Epithelial cell of esophagus (primary cell): ENCODE data around the gene TSC22D1.

Experiments
- DNase-seq: peaks from one replicate; pipeline ENCODE4 v3.0.0; 2010; ENCODE audit warnings: low read depth
- H3K4me3 ChIP-seq: 2 replicates; pipeline ENCODE4 v1.5.1; 2011; ENCODE audit warnings: mild to moderate bottlenecking, low read length, control low read depth
- TF ChIP-seq, protein P1 (sequence below): IDR thresholded peaks from 2 replicates; pipeline ENCODE4 v1.5.1; 2011; ENCODE audit warnings: low read depth, mild to moderate bottlenecking, low read length, control low read depth, inconsistent platforms; ENCODE audit not compliant: insufficient read depth; ENCODE audit errors: missing control alignments

TSC22D1 gene

DNA sequence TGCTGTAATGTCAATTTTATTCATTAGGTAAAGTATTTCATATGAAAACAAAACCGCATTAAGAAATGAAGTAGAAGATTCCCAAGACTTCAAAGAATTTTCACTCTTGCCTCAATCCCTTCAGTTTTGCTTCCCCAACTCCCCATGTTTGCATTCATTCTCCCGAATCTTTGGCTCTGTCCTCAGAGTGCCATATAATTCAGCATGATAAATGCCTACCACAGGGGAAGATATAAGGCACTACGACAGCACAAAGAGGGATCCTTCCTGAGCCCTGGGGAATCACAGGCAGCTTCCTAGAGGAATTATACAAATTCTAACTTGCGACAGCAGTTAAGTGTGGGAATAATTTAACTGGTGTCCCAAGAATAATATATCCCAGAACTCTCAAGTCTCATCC, 68.5 kb downstream of the TSC22D1 start:
- no peak overlapping the region for H3K4me3 ChIP-seq
- TF ChIP-seq, protein P1, sequence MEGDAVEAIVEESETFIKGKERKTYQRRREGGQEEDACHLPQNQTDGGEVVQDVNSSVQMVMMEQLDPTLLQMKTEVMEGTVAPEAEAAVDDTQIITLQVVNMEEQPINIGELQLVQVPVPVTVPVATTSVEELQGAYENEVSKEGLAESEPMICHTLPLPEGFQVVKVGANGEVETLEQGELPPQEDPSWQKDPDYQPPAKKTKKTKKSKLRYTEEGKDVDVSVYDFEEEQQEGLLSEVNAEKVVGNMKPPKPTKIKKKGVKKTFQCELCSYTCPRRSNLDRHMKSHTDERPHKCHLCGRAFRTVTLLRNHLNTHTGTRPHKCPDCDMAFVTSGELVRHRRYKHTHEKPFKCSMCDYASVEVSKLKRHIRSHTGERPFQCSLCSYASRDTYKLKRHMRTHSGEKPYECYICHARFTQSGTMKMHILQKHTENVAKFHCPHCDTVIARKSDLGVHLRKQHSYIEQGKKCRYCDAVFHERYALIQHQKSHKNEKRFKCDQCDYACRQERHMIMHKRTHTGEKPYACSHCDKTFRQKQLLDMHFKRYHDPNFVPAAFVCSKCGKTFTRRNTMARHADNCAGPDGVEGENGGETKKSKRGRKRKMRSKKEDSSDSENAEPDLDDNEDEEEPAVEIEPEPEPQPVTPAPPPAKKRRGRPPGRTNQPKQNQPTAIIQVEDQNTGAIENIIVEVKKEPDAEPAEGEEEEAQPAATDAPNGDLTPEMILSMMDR = no peak
- DNase-seq = no peak

DNA sequence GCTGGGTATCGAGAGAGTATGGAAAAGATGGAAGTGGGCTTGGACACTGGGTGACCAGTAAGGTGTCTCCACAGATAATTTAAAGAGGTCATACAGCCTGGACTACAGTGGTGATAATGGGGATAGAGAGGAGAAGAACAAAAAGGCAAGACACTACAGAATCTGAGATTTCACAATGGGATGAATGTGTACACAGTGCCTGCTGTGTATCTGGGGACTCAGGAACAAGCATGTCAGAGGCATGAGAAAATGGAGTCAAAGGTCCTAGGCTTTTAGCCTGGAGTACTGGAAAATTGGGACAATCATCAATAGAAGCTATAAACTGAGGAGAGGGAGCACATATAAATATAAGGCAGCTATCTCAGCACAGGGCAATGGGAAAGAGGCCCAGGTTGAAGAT, 69.4 kb downstream of the TSC22D1 start:
- no peak for DNase-seq
- TF ChIP-seq, protein P1 = no peak
- H3K4me3 ChIP-seq = no peak overlapping the region

DNA sequence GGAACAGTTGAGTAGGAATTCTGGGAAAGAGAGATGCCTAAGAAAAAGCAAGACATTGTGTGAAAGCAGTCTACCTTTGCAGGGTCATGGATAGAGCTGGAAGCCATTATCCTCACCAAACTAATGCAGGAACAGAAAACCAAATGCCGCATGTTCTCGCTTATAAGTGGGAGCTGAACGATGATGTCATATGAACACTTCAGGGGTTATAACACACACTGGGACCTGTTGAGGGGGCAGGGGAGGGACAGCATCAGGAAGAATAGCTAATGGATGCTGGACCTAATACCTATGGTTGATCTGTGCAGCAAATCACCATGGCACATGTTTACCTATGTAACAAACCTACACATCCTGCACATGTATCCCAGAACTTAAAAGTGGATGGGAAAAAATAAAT, 69.9 kb downstream of the TSC22D1 start:
- H3K4me3 ChIP-seq = no peak overlapping the region
- no peak for DNase-seq
- TF ChIP-seq, protein P1 = no peak

DNA sequence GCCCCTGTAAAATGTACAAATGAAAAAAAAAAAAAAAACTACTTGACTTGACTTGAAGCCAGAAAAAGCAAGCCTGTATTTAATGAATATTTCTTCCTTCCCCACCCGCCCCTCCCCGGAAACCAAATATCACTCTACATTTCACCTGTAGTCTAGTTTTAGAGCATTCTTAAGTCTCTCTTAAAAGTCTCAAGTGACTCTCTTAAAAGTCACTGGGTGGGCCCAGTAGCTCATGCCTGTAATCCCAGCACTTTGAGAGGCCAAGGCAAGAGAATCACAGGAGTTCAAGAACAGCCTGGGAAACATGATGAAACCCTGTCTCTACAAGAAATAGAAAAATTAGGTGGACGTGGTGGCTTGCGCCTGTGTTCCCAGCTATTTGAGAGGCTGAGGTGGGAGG, 72.0 kb downstream of the TSC22D1 start:
- DNase-seq = no peak
- H3K4me3 ChIP-seq = no peak overlapping the region
- TF ChIP-seq, protein P1 = no peak

DNA sequence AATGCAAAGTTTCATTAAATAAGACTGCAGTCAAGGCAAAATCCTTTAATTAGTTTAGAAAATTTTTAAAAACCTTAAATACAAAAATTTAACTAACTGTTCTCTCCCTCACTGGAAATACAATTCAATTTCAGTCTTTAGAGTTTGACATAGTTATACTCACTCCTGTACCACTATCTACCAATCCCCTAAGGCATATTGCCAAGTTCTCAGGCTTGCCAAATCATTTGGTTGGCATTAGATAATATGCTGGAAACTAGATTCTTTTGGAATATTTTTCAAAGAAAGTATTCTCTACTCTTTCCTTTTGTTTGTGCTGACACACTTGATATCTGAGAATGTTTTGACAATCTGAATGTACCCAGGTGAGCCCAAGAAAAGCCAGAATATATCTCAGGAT, 77.2 kb downstream of the TSC22D1 start:
- no peak overlapping the region for H3K4me3 ChIP-seq
- no peak for DNase-seq
- TF ChIP-seq, protein P1 = no peak

DNA sequence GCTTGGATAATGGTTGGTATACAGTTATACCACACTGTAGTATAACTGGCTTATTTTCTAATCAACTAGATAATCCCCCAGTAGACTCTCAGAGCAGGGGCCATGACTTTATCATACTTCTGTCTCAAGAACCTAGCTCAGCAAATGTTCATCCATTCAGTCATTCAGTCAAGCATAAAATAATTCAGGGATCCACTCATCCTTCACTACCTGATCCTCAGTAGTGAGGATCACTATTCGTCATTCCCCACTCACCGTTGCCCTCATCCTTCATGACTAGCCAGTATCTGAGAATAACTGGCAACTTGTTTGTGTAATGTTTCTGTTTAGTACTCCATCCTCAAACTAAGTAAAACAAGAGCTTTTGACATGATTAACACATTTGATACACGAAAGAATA, 77.6 kb downstream of the TSC22D1 start:
- TF ChIP-seq, protein P1 = no peak
- H3K4me3 ChIP-seq = no peak overlapping the region
- DNase-seq = no peak

DNA sequence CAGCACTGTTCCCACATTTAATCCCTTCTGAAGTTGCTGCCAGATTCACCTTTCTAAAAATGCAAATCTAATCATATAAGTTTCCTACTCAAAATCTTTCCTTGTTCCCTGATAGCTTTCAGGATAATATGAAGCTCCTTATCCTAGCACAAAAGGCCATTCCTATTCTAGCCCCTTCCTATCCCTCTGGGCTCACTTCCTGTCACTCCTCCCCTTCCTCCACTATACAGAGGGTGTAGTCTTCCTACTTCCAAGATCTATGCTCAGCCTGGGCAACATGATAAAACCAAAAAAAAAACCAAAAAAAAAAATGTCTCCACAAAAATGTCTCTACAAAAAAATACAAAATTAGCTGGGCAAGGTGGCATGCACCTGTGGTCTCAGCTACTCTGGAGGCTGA, 78.3 kb downstream of the TSC22D1 start:
- H3K4me3 ChIP-seq = no peak overlapping the region
- TF ChIP-seq, protein P1 = no peak
- no peak for DNase-seq
